ENCODE measurements around the gene PPP2R2C. TPM values are rescaled to one million over a fixed set of nuclear protein-coding genes. Genes with fewer than 3 reads are reported as not detected.
A peak's percentile ranks its signal among the peaks of the same experiment; 100 is the strongest.

Gene PPP2R2C
- total RNA-seq, 1 experiment from 2014 or later = 8.1 TPM

- Histone ChIP-seq H4K8ac (replicated peaks; ENCODE audit: insufficient read length, low read depth, low read length) (no peak overlapping the region), H2BK5ac (ENCODE audit: insufficient read length, low read length) (no peak overlapping the region), H3K27me3 (ENCODE audit: insufficient read depth, low read length) (no peaks in the 10 kb centered on the region), H2BK20ac (ENCODE audit: low read depth, low read length, poor library complexity, severe bottlenecking) (no peak overlapping the region), H4K20me1 (ENCODE audit: control insufficient read depth, insufficient read depth, insufficient read length) (no peaks in the 10 kb centered on the region), H3K23ac (ENCODE audit: insufficient read length, low read depth, low read length) (no peak overlapping the region), H3K4me1 (ENCODE audit: insufficient read depth, low read length) (no peaks in the 10 kb centered on the region), H2BK15ac (ENCODE audit: low read depth, low read length) (no peak overlapping the region), H2AFZ (ENCODE audit: low read length) (no peak overlapping the region), H3K9me3 (ENCODE audit: control insufficient read depth, low read depth, low read length) (no peaks in the 10 kb centered on the region), H3K18ac (ENCODE audit: insufficient read length, low read depth, low read length) (no peak overlapping the region), H2BK120ac (ENCODE audit: low read depth, low read length, poor library complexity, severe bottlenecking) (no peak overlapping the region), H3K4me2 (ENCODE audit: insufficient read depth, insufficient read length, low read length) (no peak overlapping the region), H3K27ac (ENCODE audit: insufficient read length, low read depth, low read length) (no peak overlapping the region), H3K14ac (ENCODE audit: insufficient read depth, low read length) (no peak overlapping the region), H3K23me2 (ENCODE audit: insufficient read length, low read depth, low read length, poor library complexity, severe bottlenecking) (no peaks in the 10 kb centered on the region), H3K56ac (ENCODE audit: insufficient read length, low read depth, low read length) (no peak overlapping the region), H2AK5ac (ENCODE audit: insufficient read length, low read length) (no peak overlapping the region), H4K5ac (ENCODE audit: insufficient read length, low read depth, low read length) (no peak overlapping the region), H3T11ph (ENCODE audit: low read length) (no peak overlapping the region), H3K79me1 (ENCODE audit: insufficient read depth, low read depth, low read length, poor library complexity, severe bottlenecking) (no peaks in the 10 kb centered on the region), H4K91ac (ENCODE audit: insufficient read length, low read depth, low read length) (no peak overlapping the region), H3K9ac (ENCODE audit: extremely low read depth, insufficient read length, low read length) (no peak overlapping the region), H2BK12ac (ENCODE audit: insufficient read length, low read depth, low read length) (no peak overlapping the region), H3K4ac (ENCODE audit: low read depth, low read length) (no peak overlapping the region), H3K79me2 (ENCODE audit: insufficient read depth, low read length) (no peaks in the 10 kb centered on the region)
- peaks cover 1% of the 10 kb centered on the region; the same call in 1 of the 2 replicates for H3K27me3 Mint-ChIP-seq (ENCODE audit: low read depth)
- H3K9me3 Mint-ChIP-seq = no peaks in the 10 kb centered on the region; a peak in 2 of 5 replicates
- H3K27ac Mint-ChIP-seq = no peak overlapping the region
- TF ChIP-seq CTCF (conservative IDR thresholded peaks at IDR 0.05) = no peak
- no CpG with 5 or more reads among the region's 9 CpGs for WGBS (ENCODE audit: extremely low coverage, insufficient read length, low lambda C conversion rate)
- DNase-seq = peak; percentile 24
- H3K4me1 Mint-ChIP-seq = peaks cover 18% of the 10 kb centered on the region in 2 experiments
- H3K36me3 Mint-ChIP-seq (ENCODE audit: insufficient read depth in 1 of 3, low read depth in 3 of 3) = no peaks in the 10 kb centered on the region
- H3K4me3 Mint-ChIP-seq = no peak overlapping the region
Observed at GRCh38 chr4:6460876-6461275, 11.5 kb downstream of the PPP2R2C start.

Data from H9 (cell line).